Tibial artery (tissue), 4 donors: ENCODE measurements around the gene RPP14.

Source experiments
- DNase-seq, 2 donors: peaks; one replicate each; pipeline ENCODE4 v3.0.0-alpha.2; 2019
- H3K27ac ChIP-seq, 2 donors: fragments of 200-600 bp; sonication (generic) in 1 of 2; 1 replicate in 1 of 2; 2 replicates in 1 of 2; pipeline ENCODE4 v1.5.1; 2018 to 2019; ENCODE audit warnings: mild to moderate bottlenecking in 1 of 2
- H3K27me3 ChIP-seq, 2 donors: fragments of 200-600 bp; sonication (generic) in 1 of 2; one replicate each; pipeline versions ENCODE4 v1.5.1 to v1.6.0; 2016 to 2019
- H3K36me3 ChIP-seq, 3 donors: fragments of 200-600 bp; sonication (generic) in 2 of 3; one replicate each; pipeline ENCODE4 v1.5.1; 2016 to 2019; ENCODE audit warnings: mild to moderate bottlenecking in 2 of 3
- H3K4me1 ChIP-seq, 4 donors: fragments of 200-600 bp; sonication (generic) in 2 of 4; 1 replicate in 3 of 4; 2 replicates in 1 of 4; pipeline ENCODE4 v1.5.1; 2016 to 2019
- H3K4me3 ChIP-seq, 2 donors: fragments of 200-600 bp; sonication (generic) in 1 of 2; 1 replicate in 1 of 2; 2 replicates in 1 of 2; pipeline ENCODE4 v1.5.1; 2018 to 2019; ENCODE audit warnings: mild to moderate bottlenecking in 2 of 2
- H3K9me3 ChIP-seq, 3 donors: fragments of 200-600 bp; sonication (generic) in 1 of 3; one replicate each; pipeline ENCODE4 v1.5.1; 2016 to 2019
- intact Hi-C: fragments of 100-400 bp; cut with DNase I; formaldehyde crosslinking; loops from one replicate; pipeline ENCODE4 v1.15.0; 2023; ENCODE audit warnings: low total_unique reads
- TF ChIP-seq, protein P1 (sequence below), 2 experiments: fragments of 200-600 bp in 1 of 2; fragments of 450-650 bp in 1 of 2; IDR thresholded peaks; one replicate each; pipeline ENCODE4 v1.5.1; 2017 to 2019; ENCODE audit warnings: antibody characterized with exemption in 2 of 2, mild to moderate bottlenecking in 1 of 2, moderate library complexity in 1 of 2

RPP14 gene

DNA sequence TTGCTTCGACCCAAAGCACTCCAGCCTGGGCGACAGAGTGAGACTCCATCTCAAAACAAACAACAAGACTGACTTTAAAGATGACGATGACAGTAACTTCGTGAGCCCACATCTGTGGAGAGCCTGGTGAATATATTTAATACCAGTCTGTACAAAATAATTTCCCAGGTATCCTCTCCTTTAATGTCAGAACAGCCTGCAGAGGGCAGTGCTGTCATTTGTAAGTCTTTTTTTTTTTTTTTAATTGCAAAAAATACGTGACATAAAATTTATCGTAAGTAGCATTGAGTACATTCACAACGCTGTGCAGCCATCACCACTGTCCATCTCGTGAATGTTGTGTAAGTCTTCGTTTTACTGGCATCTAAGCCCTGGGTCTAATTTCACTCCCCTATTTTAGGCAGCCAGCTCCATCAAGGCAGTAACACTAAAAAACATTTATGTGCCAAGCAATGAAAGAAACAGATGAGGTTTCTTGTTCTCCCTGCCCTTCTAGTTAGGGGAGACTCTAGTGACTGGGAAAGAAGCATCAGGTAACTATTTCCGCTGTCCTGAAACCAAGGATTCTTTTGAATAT lies 1.7 kb downstream of the RPP14 start:
- no peaks in the 10 kb centered on the region for H3K9me3 ChIP-seq
- H3K36me3 ChIP-seq: peaks cover 25 to 32% (median 27%) of the 10 kb centered on the region in 3 donors
- TF ChIP-seq, protein P1, sequence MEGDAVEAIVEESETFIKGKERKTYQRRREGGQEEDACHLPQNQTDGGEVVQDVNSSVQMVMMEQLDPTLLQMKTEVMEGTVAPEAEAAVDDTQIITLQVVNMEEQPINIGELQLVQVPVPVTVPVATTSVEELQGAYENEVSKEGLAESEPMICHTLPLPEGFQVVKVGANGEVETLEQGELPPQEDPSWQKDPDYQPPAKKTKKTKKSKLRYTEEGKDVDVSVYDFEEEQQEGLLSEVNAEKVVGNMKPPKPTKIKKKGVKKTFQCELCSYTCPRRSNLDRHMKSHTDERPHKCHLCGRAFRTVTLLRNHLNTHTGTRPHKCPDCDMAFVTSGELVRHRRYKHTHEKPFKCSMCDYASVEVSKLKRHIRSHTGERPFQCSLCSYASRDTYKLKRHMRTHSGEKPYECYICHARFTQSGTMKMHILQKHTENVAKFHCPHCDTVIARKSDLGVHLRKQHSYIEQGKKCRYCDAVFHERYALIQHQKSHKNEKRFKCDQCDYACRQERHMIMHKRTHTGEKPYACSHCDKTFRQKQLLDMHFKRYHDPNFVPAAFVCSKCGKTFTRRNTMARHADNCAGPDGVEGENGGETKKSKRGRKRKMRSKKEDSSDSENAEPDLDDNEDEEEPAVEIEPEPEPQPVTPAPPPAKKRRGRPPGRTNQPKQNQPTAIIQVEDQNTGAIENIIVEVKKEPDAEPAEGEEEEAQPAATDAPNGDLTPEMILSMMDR (IDR thresholded peaks at IDR 0.05): peak; percentile 20 to 25
- H3K27me3 ChIP-seq: no peaks in the 10 kb centered on the region
- H3K4me3 ChIP-seq: peak overlapping the region; percentile 84 to 94
- intact Hi-C loops: loop anchor here (5.0 kb wide), 1 partner anchor 70 kb away; the partner anchor contains the start of gene ABHD6
- no peak for DNase-seq
- peak overlapping the region; percentile 90 to 97 for H3K27ac ChIP-seq
- H3K4me1 ChIP-seq: peaks cover 5 to 30% (median 23%) of the 10 kb centered on the region in 4 donors

DNA sequence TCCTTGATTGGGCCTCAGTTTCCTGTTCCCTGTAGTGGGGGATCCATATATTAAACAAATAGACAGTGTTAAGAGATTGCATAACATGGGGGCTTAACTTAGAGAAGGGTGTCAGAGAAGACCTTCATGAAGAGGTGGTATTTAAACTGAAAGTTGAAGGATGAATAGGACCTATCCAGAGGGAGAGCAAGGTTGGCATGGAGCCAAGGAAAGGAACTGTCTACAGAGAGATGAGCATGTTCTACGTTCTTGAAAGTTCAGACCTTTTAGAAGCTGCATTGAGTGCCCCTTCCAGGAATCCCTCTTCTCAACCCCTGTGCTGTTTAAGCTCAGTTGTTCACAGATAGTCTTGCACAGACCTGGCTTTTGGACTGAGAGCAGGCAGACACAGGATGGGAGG lies 2.7 kb downstream of the RPP14 start:
- peaks cover 5 to 30% (median 23%) of the 10 kb centered on the region in 4 donors for H3K4me1 ChIP-seq
- H3K4me3 ChIP-seq: peak overlapping the region in 1 of 2 donors; percentile 94
- DNase-seq: no peak
- no peaks in the 10 kb centered on the region for H3K27me3 ChIP-seq
- no peak overlapping the region for H3K27ac ChIP-seq
- H3K36me3 ChIP-seq: peaks cover 27 to 42% (median 29%) of the 10 kb centered on the region in 3 donors
- intact Hi-C loops: loop anchor here (5.0 kb wide), 1 partner anchor 71 kb away; the partner anchor contains the start of gene ABHD6
- H3K9me3 ChIP-seq: no peaks in the 10 kb centered on the region
- TF ChIP-seq, protein P1 (IDR thresholded peaks at IDR 0.05): no peak

DNA sequence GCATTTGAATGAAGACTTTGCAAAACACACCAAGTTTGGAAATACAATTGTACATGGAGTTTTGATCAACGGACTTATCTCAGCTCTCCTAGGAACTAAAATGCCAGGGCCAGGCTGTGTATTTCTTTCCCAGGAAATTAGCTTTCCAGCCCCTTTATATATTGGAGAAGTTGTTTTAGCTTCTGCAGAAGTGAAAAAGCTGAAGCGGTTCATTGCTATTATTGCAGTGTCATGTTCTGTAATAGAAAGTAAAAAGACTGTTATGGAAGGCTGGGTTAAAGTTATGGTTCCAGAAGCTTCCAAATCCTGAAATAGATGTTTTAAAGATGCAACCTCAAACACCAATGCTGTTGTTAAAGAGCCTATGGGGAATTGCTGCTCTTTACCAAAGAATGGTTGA lies 11.8 kb downstream of the RPP14 start:
- H3K27ac ChIP-seq: no peak overlapping the region
- intact Hi-C loops: no loop called here
- H3K36me3 ChIP-seq: peaks cover 24 to 70% (median 51%) of the 10 kb centered on the region in 3 donors
- DNase-seq: no peak
- H3K9me3 ChIP-seq: no peaks in the 10 kb centered on the region
- no peaks in the 10 kb centered on the region for H3K4me1 ChIP-seq
- no peak overlapping the region for H3K4me3 ChIP-seq
- H3K27me3 ChIP-seq: no peaks in the 10 kb centered on the region
- TF ChIP-seq, protein P1 (IDR thresholded peaks at IDR 0.05): no peak

DNA sequence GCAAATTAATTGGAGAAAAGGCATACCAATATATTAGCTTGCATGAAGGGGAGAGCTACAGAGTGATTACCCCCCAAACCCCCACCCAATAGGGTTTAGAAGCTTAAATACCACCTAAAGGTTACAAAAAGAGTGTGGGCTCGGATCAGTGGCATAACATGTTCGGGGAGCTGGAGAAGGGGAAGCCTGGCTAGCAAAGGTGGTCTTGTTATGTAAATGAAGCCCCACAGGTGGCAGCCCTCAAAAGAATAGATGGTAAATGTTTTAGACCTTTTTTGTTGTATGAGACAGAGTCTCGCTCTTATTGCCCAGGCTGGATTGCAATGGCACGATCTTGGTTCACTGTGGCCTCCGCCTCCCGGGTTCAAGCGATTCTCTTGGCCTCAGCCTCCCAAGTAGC lies 15.7 kb downstream of the RPP14 start:
- peaks cover 18 to 30% (median 20%) of the 10 kb centered on the region in 3 donors for H3K36me3 ChIP-seq
- H3K9me3 ChIP-seq: no peaks in the 10 kb centered on the region
- intact Hi-C loops: loop anchor here (5.0 kb wide), 1 partner anchor 91 kb away; no protein-coding TSS in a partner anchor
- H3K27me3 ChIP-seq: no peaks in the 10 kb centered on the region
- TF ChIP-seq, protein P1 (IDR thresholded peaks at IDR 0.05): no peak
- DNase-seq: no peak
- H3K27ac ChIP-seq: no peak overlapping the region
- peaks cover 0 to 7% (median 0%) of the 10 kb centered on the region in 4 donors for H3K4me1 ChIP-seq
- H3K4me3 ChIP-seq: no peak overlapping the region

DNA sequence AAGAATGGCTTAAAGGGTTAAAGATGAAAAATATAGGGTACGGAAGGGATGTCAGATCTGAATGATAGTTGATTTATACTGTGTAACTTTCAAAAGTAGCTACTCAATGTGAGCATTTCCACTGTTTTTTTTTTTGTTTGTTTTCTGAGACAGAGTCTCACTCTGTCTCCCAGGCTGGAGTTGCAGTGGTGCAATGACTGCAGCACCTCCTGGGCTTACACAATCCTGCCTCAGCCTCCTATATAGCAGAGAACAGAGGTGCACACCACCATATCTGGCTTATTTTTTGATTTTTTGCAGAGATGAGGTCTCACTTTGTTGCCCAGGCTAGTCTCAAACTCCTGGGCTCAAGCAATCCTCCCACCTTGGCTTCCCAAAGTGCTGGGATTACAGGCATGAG lies 16.7 kb downstream of the RPP14 start:
- H3K4me3 ChIP-seq: no peak overlapping the region
- no peaks in the 10 kb centered on the region for H3K9me3 ChIP-seq
- TF ChIP-seq, protein P1 (IDR thresholded peaks at IDR 0.05): no peak
- DNase-seq: no peak
- no peak overlapping the region for H3K27ac ChIP-seq
- intact Hi-C loops: loop anchor here (5.0 kb wide), 1 partner anchor 90 kb away; no protein-coding TSS in a partner anchor
- H3K36me3 ChIP-seq: peaks cover 8 to 20% (median 15%) of the 10 kb centered on the region in 3 donors
- peaks cover 0 to 7% (median 0%) of the 10 kb centered on the region in 4 donors for H3K4me1 ChIP-seq
- no peaks in the 10 kb centered on the region for H3K27me3 ChIP-seq
